Measurements from ENCODE around the gene ECD. TPM values are rescaled to one million over a fixed set of nuclear protein-coding genes. Genes with fewer than 3 reads are reported as not detected.
A peak's percentile ranks its signal among the peaks of the same experiment; 100 is the strongest.

ECD gene
- polyA plus RNA-seq, 1 of the 3 experiments (the other 2 are of a cell fraction) = 21.4 TPM

GRCh38 chr10:73168465-73168803 is 626 bp upstream of the ECD start:
- WGBS (ENCODE audit: low lambda C conversion rate) = 2% methylated on average over 6 of the region's 6 CpGs
- Histone ChIP-seq H3K4me1 (ENCODE audit: control insufficient read depth in 1 of 2, insufficient read depth in 2 of 2, low read depth in 1 of 2, low read length in 1 of 2) (no peaks in the 10 kb centered on the region; a peak in 2 of 4 replicates), H3K9ac (peak overlapping the region; percentile 89), H3K79me2 (ENCODE audit: insufficient read depth) (peaks cover 74% of the 10 kb centered on the region), H3K9me3 (no peaks in the 10 kb centered on the region), H3K27ac (ENCODE audit: low read depth in 2 of 2, low read length in 1 of 2) (peak overlapping the region; percentile 85 to 93), H3F3A (replicated peaks; ENCODE audit: insufficient read depth) (peaks cover 13% of the 10 kb centered on the region), H2AFZ (ENCODE audit: low read depth) (peak overlapping the region; percentile 77), H3K27me3 (ENCODE audit: insufficient read depth) (no peaks in the 10 kb centered on the region), H3K36me3 (replicated peaks in 1 of 2; ENCODE audit: control insufficient read depth in 1 of 2, insufficient read depth in 2 of 2, low read length in 1 of 2) (peaks cover 3 to 23% of the 10 kb centered on the region in 2 experiments), H3K9me2 (no peaks in the 10 kb centered on the region), H3K4me2 (peak overlapping the region; percentile 78), H3K4me3 (ENCODE audit: low read depth in 2 of 2, low read length in 1 of 2) (peak overlapping the region; percentile 64 to 83), H4K20me1 (ENCODE audit: insufficient read depth) (peaks cover 4% of the 10 kb centered on the region)
- TF ChIP-seq RAD21 (IDR thresholded peaks at IDR 0.05; ENCODE audit: low read length) (no peak), CHD2 (IDR thresholded peaks at IDR 0.05; ENCODE audit: low read length, partially characterized antibody) (no peak), YY1 (IDR thresholded peaks at IDR 0.05; ENCODE audit: low read depth) (no peak), CTCF (IDR thresholded peaks at IDR 0.05) (no peak), SIN3A (IDR thresholded peaks at IDR 0.05; ENCODE audit: borderline replicate concordance, low read depth, low read length) (no peak), EZH2phosphoT487 (IDR thresholded peaks at IDR 0.05; ENCODE audit: borderline replicate concordance, low read depth) (no peak), FOSL2 (IDR thresholded peaks at IDR 0.05; ENCODE audit: borderline replicate concordance, low read depth) (no peak), IRF3 (IDR thresholded peaks at IDR 0.05; ENCODE audit: low read depth, low read length) (no peak), GATA2 (CRISPR knock-in tag; IDR thresholded peaks at IDR 0.05) (no peak), USF2 (IDR thresholded peaks at IDR 0.05; ENCODE audit: borderline replicate concordance, low read depth, low read length) (no peak), MEF2A (IDR thresholded peaks at IDR 0.05; ENCODE audit: borderline replicate concordance, low read depth) (no peak), RXRA (IDR thresholded peaks at IDR 0.05; ENCODE audit: borderline replicate concordance, low read depth) (no peak), TCF12 (IDR thresholded peaks at IDR 0.05) (no peak), POLR2AphosphoS5 (IDR thresholded peaks at IDR 0.05; ENCODE audit: low read depth, low read length) (no peak), NRF1 (IDR thresholded peaks at IDR 0.05; ENCODE audit: low read depth, low read length) (no peak)
- TF ChIP-seq, protein P1, sequence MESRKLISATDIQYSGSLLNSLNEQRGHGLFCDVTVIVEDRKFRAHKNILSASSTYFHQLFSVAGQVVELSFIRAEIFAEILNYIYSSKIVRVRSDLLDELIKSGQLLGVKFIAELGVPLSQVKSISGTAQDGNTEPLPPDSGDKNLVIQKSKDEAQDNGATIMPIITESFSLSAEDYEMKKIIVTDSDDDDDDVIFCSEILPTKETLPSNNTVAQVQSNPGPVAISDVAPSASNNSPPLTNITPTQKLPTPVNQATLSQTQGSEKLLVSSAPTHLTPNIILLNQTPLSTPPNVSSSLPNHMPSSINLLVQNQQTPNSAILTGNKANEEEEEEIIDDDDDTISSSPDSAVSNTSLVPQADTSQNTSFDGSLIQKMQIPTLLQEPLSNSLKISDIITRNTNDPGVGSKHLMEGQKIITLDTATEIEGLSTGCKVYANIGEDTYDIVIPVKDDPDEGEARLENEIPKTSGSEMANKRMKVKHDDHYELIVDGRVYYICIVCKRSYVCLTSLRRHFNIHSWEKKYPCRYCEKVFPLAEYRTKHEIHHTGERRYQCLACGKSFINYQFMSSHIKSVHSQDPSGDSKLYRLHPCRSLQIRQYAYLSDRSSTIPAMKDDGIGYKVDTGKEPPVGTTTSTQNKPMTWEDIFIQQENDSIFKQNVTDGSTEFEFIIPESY (IDR thresholded peaks at IDR 0.05; ENCODE audit: borderline replicate concordance, low read depth) = no peak
- POLR2A ChIA-PET = interaction anchor here (1.5 kb wide), 1 partner anchor 58 kb away, joined by 7 read pairs; the partner anchor contains the start of gene NUDT13
- no peak for DNase-seq
- CTCF ChIA-PET = interaction anchor here (0.9 to 2.3 kb wide), 5 partner anchors 9 to 74 kb away, joined by 3 to 15 read pairs (median 4); no protein-coding TSS in a partner anchor
